Neutrophil (primary cell): ENCODE measurements around the gene TIGD6.

Experiments used
- H3K27ac ChIP-seq: fragments of 200-600 bp; sonication (generic); 2 replicates; pipeline ENCODE4 v1.5.1; 2016; ENCODE audit warnings: mild to moderate bottlenecking, moderate library complexity
- H3K27me3 ChIP-seq: fragments of 200-600 bp; sonication (generic); 2 replicates; pipeline ENCODE4 v1.6.0; 2016; ENCODE audit warnings: mild to moderate bottlenecking
- H3K36me3 ChIP-seq: fragments of 200-600 bp; sonication (generic); 2 replicates; pipeline ENCODE4 v1.5.1; 2017
- H3K4me1 ChIP-seq, 2 experiments: fragments of 200-600 bp in 1 of 2; sonication (generic) in 1 of 2; 1 replicate in 1 of 2; 2 replicates in 1 of 2; pipeline versions ENCODE4 v1.5.1 to v1.6.1; 2013 to 2016; ENCODE audit warnings: low read depth in 1 of 2, low read length in 1 of 2, mild to moderate bottlenecking in 1 of 2, moderate library complexity in 1 of 2; ENCODE audit not compliant: control insufficient read depth in 1 of 2, insufficient read depth in 1 of 2
- H3K4me3 ChIP-seq, 2 experiments: fragments of 200-600 bp in 1 of 2; sonication (generic) in 1 of 2; 1 replicate in 1 of 2; 2 replicates in 1 of 2; pipeline ENCODE4 v1.5.1; 2013 to 2016; ENCODE audit warnings: low read depth in 1 of 2, low read length in 1 of 2, mild to moderate bottlenecking in 1 of 2, moderate library complexity in 1 of 2
- H3K9me3 ChIP-seq: fragments of 200-600 bp; sonication (generic); 2 replicates; pipeline ENCODE4 v1.5.1; 2016
- TF ChIP-seq, protein P1 (sequence below): fragments of 200-600 bp; sonication (generic); IDR thresholded peaks from 2 replicates; pipeline ENCODE4 v1.5.1; 2016; ENCODE audit warnings: antibody characterized with exemption

The TIGD6 gene

DNA sequence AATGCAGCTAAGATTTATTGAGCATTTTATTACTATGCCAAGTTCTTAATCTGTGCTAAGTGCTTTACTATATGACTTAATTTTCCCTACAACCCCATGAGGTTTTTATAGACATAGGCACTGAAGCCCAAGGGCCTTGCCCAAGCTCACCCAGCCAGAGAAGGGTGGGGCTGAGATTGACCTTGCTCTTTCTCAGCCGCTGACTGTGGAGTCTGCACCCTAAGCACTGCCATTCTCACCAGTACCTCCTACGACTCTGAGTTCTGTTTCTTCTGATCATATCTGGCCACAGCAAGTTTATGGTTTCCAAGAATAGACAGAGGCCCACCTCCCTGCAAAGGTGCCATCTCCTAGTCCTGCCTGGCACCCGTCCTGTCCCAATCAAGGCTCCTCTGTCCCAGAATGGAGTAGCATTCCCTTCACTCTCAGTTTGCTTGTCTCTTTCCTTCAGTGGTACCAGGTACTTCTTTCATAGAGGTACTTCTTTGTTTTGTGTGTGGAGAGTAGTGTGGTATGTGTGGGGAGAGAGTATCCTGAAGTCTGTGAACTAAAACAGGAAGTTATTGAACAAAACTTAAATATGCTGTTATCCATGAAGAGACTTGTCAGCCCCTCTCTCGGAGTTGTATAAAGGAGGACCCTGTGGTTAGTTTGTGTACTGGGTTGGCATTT is 43.3 kb upstream of the TIGD6 start:
- peaks cover 94% of the 10 kb centered on the region for H3K36me3 ChIP-seq

DNA sequence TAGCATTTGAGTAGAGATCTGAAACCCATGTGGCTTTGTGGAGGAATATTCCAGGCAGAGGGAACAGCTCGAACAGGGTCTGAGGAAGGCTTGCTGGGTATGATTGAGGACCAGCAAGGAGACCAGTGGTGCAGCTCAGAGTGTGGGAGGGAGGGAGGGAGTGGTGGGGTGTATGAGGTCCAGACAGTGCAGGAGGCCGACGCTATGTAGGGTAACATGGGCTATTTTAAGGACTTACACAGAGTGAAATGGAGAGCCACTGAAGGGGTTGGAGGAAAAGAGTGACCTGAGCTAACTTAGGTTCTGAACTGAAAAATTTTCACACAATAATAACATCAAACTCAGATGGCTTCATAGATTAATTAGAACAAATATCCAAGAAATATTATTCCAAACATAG is 42.0 kb upstream of the TIGD6 start:
- Histone ChIP-seq H3K4me3 (no peak overlapping the region), H3K27me3 (no peaks in the 10 kb centered on the region), H3K27ac (no peak overlapping the region), H3K36me3 (peaks cover 94% of the 10 kb centered on the region), H3K9me3 (no peaks in the 10 kb centered on the region), H3K4me1 (no peaks in the 10 kb centered on the region)
- TF ChIP-seq, protein P1, sequence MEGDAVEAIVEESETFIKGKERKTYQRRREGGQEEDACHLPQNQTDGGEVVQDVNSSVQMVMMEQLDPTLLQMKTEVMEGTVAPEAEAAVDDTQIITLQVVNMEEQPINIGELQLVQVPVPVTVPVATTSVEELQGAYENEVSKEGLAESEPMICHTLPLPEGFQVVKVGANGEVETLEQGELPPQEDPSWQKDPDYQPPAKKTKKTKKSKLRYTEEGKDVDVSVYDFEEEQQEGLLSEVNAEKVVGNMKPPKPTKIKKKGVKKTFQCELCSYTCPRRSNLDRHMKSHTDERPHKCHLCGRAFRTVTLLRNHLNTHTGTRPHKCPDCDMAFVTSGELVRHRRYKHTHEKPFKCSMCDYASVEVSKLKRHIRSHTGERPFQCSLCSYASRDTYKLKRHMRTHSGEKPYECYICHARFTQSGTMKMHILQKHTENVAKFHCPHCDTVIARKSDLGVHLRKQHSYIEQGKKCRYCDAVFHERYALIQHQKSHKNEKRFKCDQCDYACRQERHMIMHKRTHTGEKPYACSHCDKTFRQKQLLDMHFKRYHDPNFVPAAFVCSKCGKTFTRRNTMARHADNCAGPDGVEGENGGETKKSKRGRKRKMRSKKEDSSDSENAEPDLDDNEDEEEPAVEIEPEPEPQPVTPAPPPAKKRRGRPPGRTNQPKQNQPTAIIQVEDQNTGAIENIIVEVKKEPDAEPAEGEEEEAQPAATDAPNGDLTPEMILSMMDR: no peak

More for the DNA sequence above, 43.3 kb upstream of the TIGD6 start:
- H3K9me3 ChIP-seq: no peaks in the 10 kb centered on the region
- H3K4me3 ChIP-seq: no peak overlapping the region
- H3K4me1 ChIP-seq: no peaks in the 10 kb centered on the region
- H3K27ac ChIP-seq: no peak overlapping the region
- no peaks in the 10 kb centered on the region for H3K27me3 ChIP-seq
- TF ChIP-seq, protein P1: no peak

GRCh38 chr5:150038547-150038946 is 38.1 kb upstream of the TIGD6 start:
- H3K27ac ChIP-seq: no peak overlapping the region
- no peaks in the 10 kb centered on the region for H3K9me3 ChIP-seq
- TF ChIP-seq, protein P1: no peak
- H3K4me3 ChIP-seq: no peak overlapping the region
- no peaks in the 10 kb centered on the region for H3K4me1 ChIP-seq
- peaks cover 96% of the 10 kb centered on the region for H3K36me3 ChIP-seq
- no peaks in the 10 kb centered on the region for H3K27me3 ChIP-seq

GRCh38 chr5:150036513-150036912 is 36.1 kb upstream of the TIGD6 start:
- Histone ChIP-seq H3K36me3 (peaks cover 96% of the 10 kb centered on the region), H3K4me1 (no peaks in the 10 kb centered on the region), H3K9me3 (no peaks in the 10 kb centered on the region), H3K4me3 (no peak overlapping the region), H3K27me3 (no peaks in the 10 kb centered on the region), H3K27ac (no peak overlapping the region)
- TF ChIP-seq, protein P1: no peak

DNA sequence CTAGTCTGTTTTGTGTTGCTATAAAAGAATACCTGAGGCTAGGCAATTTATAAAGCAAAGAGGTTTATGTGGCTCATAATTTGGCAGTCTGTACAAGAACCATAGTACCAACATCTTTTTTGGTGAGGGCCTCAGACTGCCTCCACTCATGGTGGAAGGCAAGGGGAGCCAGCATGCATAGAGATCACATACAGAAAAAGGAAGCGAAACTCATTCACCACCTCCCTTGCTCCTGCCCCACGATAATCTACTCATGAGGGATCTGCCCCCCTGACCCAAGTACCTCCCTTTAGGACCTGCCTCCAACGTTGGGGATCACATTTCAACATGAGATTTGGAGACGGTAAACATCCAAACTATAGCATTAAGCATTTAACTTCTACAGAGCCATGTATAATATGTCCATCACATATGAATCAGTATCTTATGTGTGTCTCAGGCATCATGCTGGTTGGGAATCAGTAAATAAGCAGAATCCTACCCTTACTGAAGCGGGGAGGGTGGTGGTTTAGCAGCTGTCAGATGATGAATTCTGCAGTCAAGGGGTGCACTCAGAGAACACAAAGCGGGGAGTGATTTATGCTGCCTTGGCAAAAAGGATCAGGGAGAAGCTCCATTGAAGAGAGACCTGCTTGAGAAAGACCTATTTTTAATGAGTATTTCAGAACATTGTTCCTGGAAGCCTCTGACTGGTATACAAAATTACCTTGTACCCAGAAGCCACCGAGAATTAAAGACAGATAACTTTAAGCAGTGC is 34.9 kb upstream of the TIGD6 start:
- no peaks in the 10 kb centered on the region for H3K9me3 ChIP-seq
- TF ChIP-seq, protein P1: no peak
- H3K4me3 ChIP-seq: no peak overlapping the region
- H3K27me3 ChIP-seq: no peaks in the 10 kb centered on the region
- no peaks in the 10 kb centered on the region for H3K4me1 ChIP-seq
- no peak overlapping the region for H3K27ac ChIP-seq
- peaks cover 96% of the 10 kb centered on the region for H3K36me3 ChIP-seq
